ENCODE measurements around the gene NEU3. TPM values are rescaled to one million over a fixed set of nuclear protein-coding genes. Genes with fewer than 3 reads are reported as not detected.
"Not testable (repeated sequence)": the region's sequence is repeated elsewhere in the genome, so short reads cannot be mapped to it uniquely, and the experiment has no call there.

NEU3 gene
- total RNA-seq, 8 experiments from 2014 or later: 8.5 to 15.9 (median 10.7) TPM

DNA sequence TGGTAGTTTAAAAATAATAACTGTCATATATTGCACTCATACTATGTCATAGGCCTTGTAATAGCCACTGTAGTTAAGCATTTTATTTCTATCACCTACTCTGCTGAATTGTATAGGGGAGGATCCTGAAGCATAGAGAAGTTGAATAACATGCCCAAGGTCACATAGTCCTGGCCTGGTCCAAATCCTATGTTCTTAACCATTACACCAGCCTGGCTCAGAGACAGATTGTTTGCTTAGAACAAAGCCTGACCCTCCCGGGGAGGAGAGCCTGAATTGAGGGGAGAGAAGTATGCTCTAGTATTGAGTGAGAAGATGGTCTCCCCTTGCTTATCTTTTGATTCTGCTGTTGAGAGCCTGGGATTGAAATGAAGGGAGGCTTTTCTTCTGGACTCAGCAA lies 2.2 kb downstream of the NEU3 start:
- peaks cover 0 to 5% of the 10 kb centered on the region in 2 donors for H3K4me1 ChIP-seq (replicated peaks in 1 of 2)
- H3K4me3 ChIP-seq: no peak overlapping the region
- ATAC-seq (replicated peaks in 6 of 8): no peak
- 40 to 83% (median 57%) methylated on average over 1 of the region's 1 CpG; no CpG with 5 or more reads in 6 of the 10 experiments for WGBS, 10 experiments
- in situ Hi-C loops (cut with MboI; ENCODE audit: low pct_unique_long_range_greater_than_20kb in 2 of 9, low sequenced_read_pairs in 9 of 9, unreplicated experiment in 9 of 9): loop anchor here in 1 of 9 experiments (25.0 kb wide), 1 partner anchor 96 kb away; the partner anchor contains the start of gene OR2AT4
- no peak overlapping the region for H3K27ac ChIP-seq

DNA sequence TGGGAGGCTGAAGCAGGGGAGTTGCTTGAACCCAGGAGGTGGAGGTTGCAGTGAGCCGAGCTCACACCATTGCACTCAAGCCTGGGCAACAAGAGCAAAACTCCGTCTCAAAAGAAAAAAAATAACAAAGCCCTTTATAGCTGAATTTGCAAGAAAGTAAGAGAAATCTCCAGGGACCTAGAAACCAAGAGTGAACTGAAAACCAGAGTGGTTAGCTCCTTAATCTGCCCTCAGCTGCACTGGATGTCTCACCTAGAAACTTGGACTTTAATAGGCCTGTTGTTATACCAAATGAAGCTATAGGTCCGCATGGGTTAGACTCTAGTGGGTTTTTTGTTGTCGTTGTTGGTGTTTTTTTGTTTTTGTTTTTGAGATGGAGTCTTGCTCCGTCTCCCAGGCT lies 4.1 kb downstream of the NEU3 start:
- no peak for ATAC-seq (replicated peaks in 6 of 8)
- no peak overlapping the region for H3K4me3 ChIP-seq
- WGBS, 10 experiments: 80 to 100% (median 91%) methylated on average over 1 to 2 of the region's 5 CpGs; no CpG with 5 or more reads in 4 of the 10 experiments
- H3K27ac ChIP-seq: no peak overlapping the region
- in situ Hi-C loops (cut with MboI; ENCODE audit: low pct_unique_long_range_greater_than_20kb in 2 of 9, low sequenced_read_pairs in 9 of 9, unreplicated experiment in 9 of 9): loop anchor here in 1 of 9 experiments (25.0 kb wide), 1 partner anchor 94 kb away; the partner anchor contains the start of gene OR2AT4
- H3K4me1 ChIP-seq (replicated peaks in 1 of 2): peaks cover 0 to 5% of the 10 kb centered on the region in 2 donors

DNA sequence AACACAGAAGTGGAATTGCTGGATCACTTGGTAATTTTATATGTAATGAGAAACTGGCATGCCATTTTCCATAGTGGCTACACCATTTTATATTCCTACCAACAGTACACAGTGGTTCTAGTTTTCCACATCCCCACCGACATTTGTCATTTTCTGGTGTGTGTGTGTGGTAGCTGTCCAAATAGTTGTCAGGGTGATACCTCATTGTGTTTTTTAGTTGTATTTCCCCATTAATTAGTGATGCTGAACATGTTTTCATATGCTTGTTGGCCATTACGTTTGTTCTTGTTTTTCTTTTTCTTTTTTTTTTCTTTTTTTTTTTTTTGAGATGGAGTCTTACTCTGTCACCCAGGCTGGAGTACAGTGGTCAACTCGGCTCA lies 12.2 kb downstream of the NEU3 start:
- ATAC-seq (replicated peaks in 6 of 8): no peak
- Histone ChIP-seq H3K27ac (no peak overlapping the region), H3K4me3 (no peak overlapping the region), H3K4me1 (replicated peaks in 1 of 2) (no peaks in the 10 kb centered on the region)
- 76 to 100% (median 85%) methylated on average over 2 to 3 of the region's 3 CpGs; no CpG with 5 or more reads in 1 of the 10 experiments for WGBS, 10 experiments
- in situ Hi-C loops (cut with MboI; ENCODE audit: low pct_unique_long_range_greater_than_20kb in 2 of 9, low sequenced_read_pairs in 9 of 9, unreplicated experiment in 9 of 9): loop anchor here in 2 of 9 experiments (25.0 kb wide), 1 partner anchor 236 kb away; the partner anchor contains the start of gene TPBGL (in 2 of the 2)

DNA sequence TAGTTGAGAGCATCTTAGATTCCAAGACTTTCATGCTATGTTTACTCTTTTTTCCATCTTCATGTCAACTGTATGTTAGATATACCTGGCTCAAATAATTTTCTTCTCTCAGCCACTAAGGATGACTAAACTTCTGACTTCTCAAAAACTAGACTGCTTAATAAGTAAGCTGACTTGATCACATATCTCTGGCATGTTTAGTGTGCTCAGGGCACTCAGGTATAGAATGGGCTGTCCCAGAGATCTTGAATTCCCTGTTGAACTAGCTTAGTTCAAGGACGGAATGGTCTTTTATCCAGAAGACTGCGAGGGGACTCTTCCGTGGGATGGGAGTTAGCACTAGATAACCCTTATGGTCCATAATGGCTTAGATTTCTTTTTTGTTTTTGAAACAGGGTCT lies 13.0 kb downstream of the NEU3 start:
- H3K4me3 ChIP-seq: no peak overlapping the region
- no peaks in the 10 kb centered on the region for H3K4me1 ChIP-seq (replicated peaks in 1 of 2)
- WGBS, 10 experiments: 67 to 100% (median 96%) methylated on average over 1 to 3 of the region's 3 CpGs; no CpG with 5 or more reads in 3 of the 10 experiments
- no peak overlapping the region for H3K27ac ChIP-seq
- ATAC-seq (replicated peaks in 6 of 8): no peak
- in situ Hi-C loops (cut with MboI; ENCODE audit: low pct_unique_long_range_greater_than_20kb in 2 of 9, low sequenced_read_pairs in 9 of 9, unreplicated experiment in 9 of 9): loop anchor here in 2 of 9 experiments (25.0 kb wide), 1 partner anchor 236 kb away; the partner anchor contains the start of gene TPBGL (in 2 of the 2)

DNA sequence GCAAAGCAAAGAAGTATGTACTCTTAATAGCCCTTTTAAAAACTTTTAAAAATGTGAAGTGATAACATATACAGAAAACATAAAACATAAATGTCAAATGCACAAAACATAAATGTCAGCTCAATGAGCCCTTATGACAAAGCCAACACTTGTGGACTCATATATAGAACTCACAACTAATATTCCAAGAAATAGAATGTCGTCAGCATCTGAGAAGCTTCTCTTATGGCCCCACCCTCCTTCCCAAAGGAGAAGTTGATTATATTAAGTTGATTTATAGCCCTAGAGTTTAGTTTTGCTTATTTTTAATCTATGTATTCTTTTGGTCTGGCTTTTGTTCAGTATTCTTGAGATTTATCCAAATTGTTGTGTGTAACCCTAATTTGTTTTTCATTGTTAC lies 13.8 kb downstream of the NEU3 start:
- 100% methylated on average over 1 of the region's 1 CpG; no CpG with 5 or more reads in 3 of the 10 experiments for WGBS, 10 experiments
- Histone ChIP-seq H3K4me3 (no peak overlapping the region), H3K27ac (no peak overlapping the region), H3K4me1 (replicated peaks in 1 of 2) (no peaks in the 10 kb centered on the region)
- in situ Hi-C loops (cut with MboI; ENCODE audit: low pct_unique_long_range_greater_than_20kb in 2 of 9, low sequenced_read_pairs in 9 of 9, unreplicated experiment in 9 of 9): loop anchor here in 2 of 9 experiments (25.0 kb wide), 1 partner anchor 235 kb away; the partner anchor contains the start of gene TPBGL (in 2 of the 2)
- ATAC-seq (replicated peaks in 6 of 8): no peak

DNA sequence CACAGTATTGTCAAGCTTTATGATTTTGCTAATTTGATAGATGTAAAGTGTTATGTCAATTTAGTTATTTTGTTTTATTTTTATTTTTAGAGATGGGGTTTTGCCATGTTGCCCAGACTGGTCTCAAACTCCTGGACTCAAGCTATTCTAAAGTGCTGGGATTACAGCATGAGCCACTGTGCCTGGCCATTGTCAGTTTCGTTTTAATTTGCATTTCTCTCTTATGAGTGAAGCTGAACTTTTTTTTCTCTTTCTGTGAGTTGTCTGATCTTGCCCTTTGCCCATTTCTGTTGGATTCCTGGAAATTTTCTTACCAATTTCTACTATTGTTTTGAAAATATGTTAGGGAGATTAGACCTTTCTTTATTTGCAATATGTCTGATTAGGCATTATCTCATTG lies 15.5 kb downstream of the NEU3 start:
- peak in 1 of 8 experiments; percentile 61 for ATAC-seq (replicated peaks in 6 of 8)
- no peak overlapping the region for H3K27ac ChIP-seq
- in situ Hi-C loops (cut with MboI; ENCODE audit: low pct_unique_long_range_greater_than_20kb in 2 of 9, low sequenced_read_pairs in 9 of 9, unreplicated experiment in 9 of 9): loop anchor here in 2 of 9 experiments (25.0 kb wide), 1 partner anchor 233 kb away; the partner anchor contains the start of gene TPBGL (in 2 of the 2)
- no peak overlapping the region for H3K4me3 ChIP-seq
- no peaks in the 10 kb centered on the region for H3K4me1 ChIP-seq (replicated peaks in 1 of 2)
- WGBS, 10 experiments: 29 to 86% (median 67%) methylated on average over 1 of the region's 1 CpG; no CpG with 5 or more reads in 3 of the 10 experiments

DNA sequence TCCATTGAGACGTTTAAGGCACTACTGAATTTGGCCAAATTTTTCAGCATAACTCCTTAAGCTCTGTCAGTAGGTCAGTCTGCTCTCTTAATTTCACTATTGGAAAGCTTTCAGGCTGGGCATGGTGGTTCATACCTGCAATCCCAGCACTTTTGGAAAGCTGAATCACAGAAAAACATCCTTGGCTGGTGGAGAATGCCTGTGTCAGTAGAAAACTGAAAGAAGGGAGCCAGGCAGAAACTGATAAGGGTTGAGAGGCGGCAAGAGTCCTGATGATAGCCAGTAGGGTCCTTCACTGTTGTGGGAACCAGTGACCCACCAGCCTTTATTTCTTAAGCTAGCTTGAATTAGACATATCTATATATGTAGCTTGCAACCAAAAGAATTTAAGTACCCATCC lies 22.6 kb downstream of the NEU3 start:
- Histone ChIP-seq H3K4me1 (replicated peaks in 1 of 2) (no peaks in the 10 kb centered on the region), H3K4me3 (no peak overlapping the region), H3K27ac (no peak overlapping the region)
- in situ Hi-C loops (cut with MboI; ENCODE audit: low pct_unique_long_range_greater_than_20kb in 2 of 9, low sequenced_read_pairs in 9 of 9, unreplicated experiment in 9 of 9): loop anchor here in 2 of 9 experiments (25.0 kb wide), 1 partner anchor 226 kb away; the partner anchor contains the start of gene TPBGL (in 2 of the 2)
- 69 to 100% (median 80%) methylated on average over 1 to 2 of the region's 2 CpGs; no CpG with 5 or more reads in 3 of the 10 experiments for WGBS, 10 experiments
- ATAC-seq (replicated peaks in 6 of 8): no peak

DNA sequence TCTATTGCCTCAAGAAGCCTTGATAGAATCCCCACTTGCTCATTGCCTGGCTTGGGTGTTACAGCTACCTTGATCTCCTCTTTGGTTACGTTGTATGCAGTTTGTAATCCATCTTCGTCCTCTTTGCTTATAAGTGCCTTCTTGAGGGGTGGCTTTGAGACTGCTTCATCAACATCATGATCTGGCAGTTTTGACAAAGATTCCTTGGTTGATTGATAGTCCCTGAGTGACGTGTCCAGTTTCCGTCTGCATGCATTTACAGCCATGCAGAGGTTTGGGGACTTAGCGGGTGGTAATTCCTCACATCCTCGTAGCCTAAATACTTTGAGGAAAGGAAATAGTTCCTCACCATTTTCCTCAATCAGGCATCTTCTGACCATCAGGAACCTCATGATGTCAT lies 23.1 kb downstream of the NEU3 start:
- in situ Hi-C loops (cut with MboI; ENCODE audit: low pct_unique_long_range_greater_than_20kb in 2 of 9, low sequenced_read_pairs in 9 of 9, unreplicated experiment in 9 of 9): loop anchor here in 2 of 9 experiments (25.0 kb wide), 1 partner anchor 225 kb away; the partner anchor contains the start of gene TPBGL (in 2 of the 2)
- WGBS, 10 experiments: 89 to 100% (median 100%) methylated on average over 1 to 6 of the region's 6 CpGs; no CpG with 5 or more reads in 1 of the 10 experiments
- no peak for ATAC-seq (replicated peaks in 6 of 8)
- H3K27ac ChIP-seq: no peak overlapping the region
- H3K4me1 ChIP-seq (replicated peaks in 1 of 2): no peaks in the 10 kb centered on the region
- H3K4me3 ChIP-seq: no peak overlapping the region

DNA sequence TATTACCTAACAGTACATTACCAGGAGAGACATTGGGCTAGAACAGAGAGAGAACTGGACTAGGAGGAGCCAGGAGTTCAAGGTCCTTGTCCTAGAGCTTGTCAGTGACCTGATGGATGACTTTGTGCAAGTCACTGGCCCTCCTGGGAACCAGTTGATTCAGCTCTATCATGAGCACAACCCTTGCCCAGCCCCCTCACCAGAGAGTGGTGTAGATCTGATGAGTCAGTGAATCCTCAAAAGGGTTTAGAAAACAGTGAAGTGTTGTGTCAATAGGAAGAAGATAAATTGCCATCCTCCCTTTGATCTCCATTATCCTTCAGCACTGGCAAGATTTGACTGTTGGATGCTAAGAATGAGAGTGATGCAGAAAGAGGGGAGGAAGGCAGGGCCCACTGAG lies 24.3 kb downstream of the NEU3 start:
- in situ Hi-C loops (cut with MboI; ENCODE audit: low pct_unique_long_range_greater_than_20kb in 2 of 9, low sequenced_read_pairs in 9 of 9, unreplicated experiment in 9 of 9): loop anchor here in 2 of 9 experiments (25.0 kb wide), 1 partner anchor 224 kb away; the partner anchor contains the start of gene TPBGL (in 2 of the 2)
- Histone ChIP-seq H3K4me1 (replicated peaks in 1 of 2) (no peaks in the 10 kb centered on the region), H3K27ac (no peak overlapping the region), H3K4me3 (no peak overlapping the region)
- ATAC-seq (replicated peaks in 6 of 8): peak in 7 of 8 experiments; percentile 18 to 66 (median 56)

DNA sequence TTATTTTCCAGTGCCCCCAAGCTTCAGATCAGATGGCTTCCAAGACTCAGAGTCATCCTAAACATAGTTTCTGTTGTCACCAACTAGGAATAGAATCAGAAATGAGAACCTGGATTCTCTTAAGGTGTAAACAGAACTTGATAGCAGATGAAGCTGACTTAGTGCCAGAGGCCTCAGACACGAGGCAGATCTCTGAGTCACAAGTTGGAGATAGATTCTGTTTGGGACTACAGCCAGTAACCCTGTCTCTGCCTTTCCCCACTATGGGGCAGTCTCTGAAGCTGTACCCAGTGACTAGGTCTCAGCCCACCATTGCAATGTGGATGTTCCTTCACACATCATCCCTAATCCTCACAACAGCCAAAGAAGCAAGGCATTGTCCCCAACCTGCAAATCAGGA lies 25.4 kb downstream of the NEU3 start:
- 14 to 67% (median 33%) methylated on average over 1 of the region's 1 CpG; no CpG with 5 or more reads in 7 of the 10 experiments for WGBS, 10 experiments
- no peaks in the 10 kb centered on the region for H3K4me1 ChIP-seq (replicated peaks in 1 of 2)
- in situ Hi-C loops (cut with MboI; ENCODE audit: low pct_unique_long_range_greater_than_20kb in 2 of 9, low sequenced_read_pairs in 9 of 9, unreplicated experiment in 9 of 9): loop anchor here in 2 of 9 experiments (25.0 kb wide), 1 partner anchor 223 kb away; the partner anchor contains the start of gene TPBGL (in 2 of the 2)
- H3K27ac ChIP-seq: no peak overlapping the region
- ATAC-seq (replicated peaks in 6 of 8): peak in 2 of 8 experiments; percentile 76 to 77
- H3K4me3 ChIP-seq: no peak overlapping the region

DNA sequence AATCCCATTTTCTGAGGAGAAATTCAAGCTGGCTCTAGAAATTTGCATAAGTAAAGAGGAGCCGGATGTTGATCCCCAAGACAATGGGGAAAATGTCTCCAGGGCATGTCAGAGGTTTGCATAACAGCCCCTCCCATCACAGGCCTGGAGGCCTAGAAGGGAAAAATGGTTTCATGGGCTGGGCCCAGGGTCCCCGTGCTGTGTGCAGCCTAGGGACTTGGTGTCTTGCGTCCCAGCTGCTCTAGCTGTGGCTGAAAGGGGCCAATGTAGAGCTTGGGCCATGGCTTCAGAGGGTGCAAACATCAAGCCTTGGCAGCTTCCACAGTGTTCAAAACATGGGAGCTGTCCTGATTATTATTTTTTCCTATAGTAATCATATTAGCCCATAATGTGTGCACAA lies 30.5 kb downstream of the NEU3 start:
- H3K4me3 ChIP-seq; H3K27ac ChIP-seq; ATAC-seq (replicated peaks in 6 of 8); H3K4me1 ChIP-seq (replicated peaks in 1 of 2): not testable (repeated sequence)
- 50 to 100% (median 80%) methylated on average over 1 to 3 of the region's 3 CpGs for WGBS, 10 experiments
- in situ Hi-C loops (cut with MboI; ENCODE audit: low pct_unique_long_range_greater_than_20kb in 2 of 9, low sequenced_read_pairs in 9 of 9, unreplicated experiment in 9 of 9): loop anchor here in 2 of 9 experiments (25.0 kb wide), 1 partner anchor 218 kb away; the partner anchor contains the start of gene TPBGL (in 2 of the 2)

DNA sequence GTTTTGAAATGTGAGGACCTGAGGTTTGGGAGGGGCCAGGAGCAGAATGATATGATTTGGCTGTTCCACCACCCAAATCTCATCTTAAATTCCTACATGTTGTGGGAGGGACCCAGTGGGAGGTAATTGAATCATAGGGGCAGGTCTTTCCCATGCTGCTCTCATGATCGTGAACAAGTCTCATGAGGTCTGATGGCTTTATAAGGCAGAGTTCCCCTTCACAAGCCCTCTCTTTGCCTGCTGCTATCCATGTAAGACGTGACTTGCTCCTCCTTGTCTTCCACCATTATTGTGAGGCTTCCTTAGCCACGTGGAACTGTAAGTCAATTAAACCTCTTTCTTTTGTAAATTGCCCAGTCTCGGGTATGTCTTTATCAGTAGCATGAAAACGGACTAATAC lies 31.6 kb downstream of the NEU3 start:
- ATAC-seq (replicated peaks in 6 of 8); H3K4me3 ChIP-seq; H3K27ac ChIP-seq: not testable (repeated sequence)
- in situ Hi-C loops (cut with MboI; ENCODE audit: low pct_unique_long_range_greater_than_20kb in 2 of 9, low sequenced_read_pairs in 9 of 9, unreplicated experiment in 9 of 9): loop anchor here in 4 of 9 experiments (10.0 to 25.0 kb wide), 3 partner anchors 114 to 224 kb away; partner anchors contain the start of gene TPBGL (in 3 of the 4)
- 25 to 100% (median 67%) methylated on average over 1 to 5 of the region's 5 CpGs; no CpG with 5 or more reads in 3 of the 10 experiments for WGBS, 10 experiments
- H3K4me1 ChIP-seq (replicated peaks in 1 of 2): peaks cover 10 to 13% of the 10 kb centered on the region in 2 donors

DNA sequence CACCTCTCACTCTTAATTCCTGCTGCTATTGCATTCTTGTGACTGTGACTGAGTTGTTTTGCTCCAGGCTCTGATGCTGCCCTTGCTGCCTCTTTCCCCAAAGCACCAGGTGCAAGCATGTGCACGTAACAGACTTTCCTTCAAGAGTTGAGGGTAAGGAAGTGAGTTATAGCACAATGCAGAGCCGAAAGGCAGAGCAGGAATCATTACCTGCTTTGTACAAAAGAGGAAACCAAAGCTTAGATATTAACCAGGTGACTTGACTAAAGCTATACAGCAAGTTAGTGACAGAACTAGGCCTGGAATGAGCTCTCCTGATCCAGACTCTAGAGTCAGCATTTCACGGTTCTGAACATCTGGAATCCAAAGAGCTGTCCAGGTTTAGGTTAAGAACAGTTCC lies 33.6 kb downstream of the NEU3 start:
- no peak for ATAC-seq (replicated peaks in 6 of 8)
- Histone ChIP-seq H3K27ac (no peak overlapping the region), H3K4me3 (no peak overlapping the region), H3K4me1 (replicated peaks in 1 of 2) (peaks cover 10 to 13% of the 10 kb centered on the region in 2 donors)
- WGBS, 10 experiments: 33 to 100% (median 89%) methylated on average over 1 to 3 of the region's 3 CpGs; no CpG with 5 or more reads in 2 of the 10 experiments
- in situ Hi-C loops (cut with MboI; ENCODE audit: low pct_unique_long_range_greater_than_20kb in 2 of 9, low sequenced_read_pairs in 9 of 9, unreplicated experiment in 9 of 9): loop anchor here in 4 of 9 experiments (10.0 to 25.0 kb wide), 3 partner anchors 113 to 223 kb away; partner anchors contain the start of gene TPBGL (in 3 of the 4)
